ENCODE results near the gene AGMAT. TPM values are rescaled to one million over a fixed set of nuclear protein-coding genes. Genes with fewer than 3 reads are reported as not detected.

Gene AGMAT
- total and polyA plus RNA-seq, 2 of the 13 experiments (the other 11 are each of a cell fraction or from before 2014, with no cell fraction given) = 59.1 to 174 TPM

DNA sequence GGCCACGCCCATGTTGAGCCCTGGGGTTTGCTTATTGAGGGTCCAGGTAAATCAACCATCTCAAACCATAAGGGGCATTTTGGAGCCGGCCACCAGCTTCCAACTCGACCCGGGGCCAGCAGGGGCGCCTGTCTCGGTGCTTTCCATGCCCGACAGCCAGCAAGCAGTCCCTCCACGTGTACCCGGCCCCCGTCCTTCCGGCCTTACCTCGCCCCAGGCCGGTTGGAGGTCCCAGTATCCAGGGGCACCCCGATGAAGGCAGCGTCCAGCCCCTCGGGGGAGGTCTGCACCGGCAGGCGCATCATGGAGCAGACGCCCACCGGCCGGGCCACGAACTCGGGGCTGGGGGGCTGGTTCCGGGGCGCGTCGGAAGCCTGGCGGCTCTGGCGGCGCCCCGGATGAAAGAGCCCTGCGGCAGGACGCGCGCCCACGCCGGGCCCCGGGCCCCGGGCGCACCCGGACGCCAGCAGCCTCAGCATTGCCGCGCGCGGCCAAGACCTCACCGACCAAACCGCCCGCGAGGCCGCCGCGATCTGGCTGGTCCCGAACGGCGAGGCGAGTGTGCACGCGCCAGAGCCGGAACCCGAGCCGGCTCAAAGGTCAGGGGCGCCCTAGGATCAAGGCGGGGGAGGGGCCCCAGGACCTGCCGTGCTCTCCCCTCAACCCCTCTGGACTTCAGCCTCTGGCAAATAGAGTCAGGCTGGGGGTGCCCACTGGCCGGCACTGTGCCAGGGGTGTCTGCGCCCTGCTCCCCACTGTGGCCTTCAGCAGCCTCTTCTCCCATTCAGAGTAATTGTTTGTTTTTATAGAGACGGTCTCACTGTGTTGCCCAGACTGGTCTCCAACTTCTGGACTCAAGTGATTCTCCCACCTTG lies at the start of gene AGMAT (continued):
- TF ChIP-seq TBP (CRISPR knock-in tag; IDR thresholded peaks at IDR 0.05) (no peak), ZNF563 (CRISPR knock-in tag; IDR thresholded peaks at IDR 0.05) (peak; percentile 96), ZEB1 (IDR thresholded peaks at IDR 0.05; ENCODE audit: insufficient replicate concordance, low read depth) (no peak), REL (CRISPR knock-in tag; conservative IDR thresholded peaks at IDR 0.05) (no peak), MLLT10 (CRISPR knock-in tag; IDR thresholded peaks at IDR 0.05) (no peak), GPN1 (CRISPR knock-in tag; IDR thresholded peaks at IDR 0.05; ENCODE audit: borderline replicate concordance) (no peak), NFKB2 (CRISPR knock-in tag; IDR thresholded peaks at IDR 0.05; ENCODE audit: borderline replicate concordance) (peak; percentile 63), HNRNPUL1 (IDR thresholded peaks at IDR 0.05; ENCODE audit: low read depth, low read length) (no peak), ZNF326 (CRISPR knock-in tag; IDR thresholded peaks at IDR 0.05; ENCODE audit: borderline replicate concordance) (no peak), KAT7 (CRISPR knock-in tag; IDR thresholded peaks at IDR 0.05; ENCODE audit: borderline replicate concordance) (no peak), HOXD1 (CRISPR knock-in tag; IDR thresholded peaks at IDR 0.05) (peak; percentile 66), POLR2G (IDR thresholded peaks at IDR 0.05; ENCODE audit: low read depth, low read length) (peak; percentile 98), RBAK (CRISPR knock-in tag; IDR thresholded peaks at IDR 0.05) (no peak), ZNF136 (CRISPR knock-in tag; IDR thresholded peaks at IDR 0.05; ENCODE audit: low read depth) (no peak), POLR2AphosphoS2 (IDR thresholded peaks at IDR 0.05; ENCODE audit: low read depth, low read length) (no peak; the same call in 1 of the 2 replicates), ZNF556 (CRISPR knock-in tag; IDR thresholded peaks at IDR 0.05; ENCODE audit: borderline replicate concordance) (peak; percentile 95; the same call in 1 of the 2 replicates), HHEX (CRISPR knock-in tag; IDR thresholded peaks at IDR 0.05) (no peak), MEIS2 (CRISPR knock-in tag; IDR thresholded peaks at IDR 0.05) (peak; percentile 87), KLF15 (CRISPR knock-in tag; IDR thresholded peaks at IDR 0.05; ENCODE audit: borderline replicate concordance) (no peak; the same call in none of the 2 replicates)
- TF ChIP-seq, protein P1, sequence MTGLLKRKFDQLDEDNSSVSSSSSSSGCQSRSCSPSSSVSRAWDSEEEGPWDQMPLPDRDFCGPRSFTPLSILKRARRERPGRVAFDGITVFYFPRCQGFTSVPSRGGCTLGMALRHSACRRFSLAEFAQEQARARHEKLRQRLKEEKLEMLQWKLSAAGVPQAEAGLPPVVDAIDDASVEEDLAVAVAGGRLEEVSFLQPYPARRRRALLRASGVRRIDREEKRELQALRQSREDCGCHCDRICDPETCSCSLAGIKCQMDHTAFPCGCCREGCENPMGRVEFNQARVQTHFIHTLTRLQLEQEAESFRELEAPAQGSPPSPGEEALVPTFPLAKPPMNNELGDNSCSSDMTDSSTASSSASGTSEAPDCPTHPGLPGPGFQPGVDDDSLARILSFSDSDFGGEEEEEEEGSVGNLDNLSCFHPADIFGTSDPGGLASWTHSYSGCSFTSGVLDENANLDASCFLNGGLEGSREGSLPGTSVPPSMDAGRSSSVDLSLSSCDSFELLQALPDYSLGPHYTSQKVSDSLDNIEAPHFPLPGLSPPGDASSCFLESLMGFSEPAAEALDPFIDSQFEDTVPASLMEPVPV (CRISPR knock-in tag; IDR thresholded peaks at IDR 0.05) = no peak; the same call in 1 of the 2 replicates
- TF ChIP-seq, protein P2, sequence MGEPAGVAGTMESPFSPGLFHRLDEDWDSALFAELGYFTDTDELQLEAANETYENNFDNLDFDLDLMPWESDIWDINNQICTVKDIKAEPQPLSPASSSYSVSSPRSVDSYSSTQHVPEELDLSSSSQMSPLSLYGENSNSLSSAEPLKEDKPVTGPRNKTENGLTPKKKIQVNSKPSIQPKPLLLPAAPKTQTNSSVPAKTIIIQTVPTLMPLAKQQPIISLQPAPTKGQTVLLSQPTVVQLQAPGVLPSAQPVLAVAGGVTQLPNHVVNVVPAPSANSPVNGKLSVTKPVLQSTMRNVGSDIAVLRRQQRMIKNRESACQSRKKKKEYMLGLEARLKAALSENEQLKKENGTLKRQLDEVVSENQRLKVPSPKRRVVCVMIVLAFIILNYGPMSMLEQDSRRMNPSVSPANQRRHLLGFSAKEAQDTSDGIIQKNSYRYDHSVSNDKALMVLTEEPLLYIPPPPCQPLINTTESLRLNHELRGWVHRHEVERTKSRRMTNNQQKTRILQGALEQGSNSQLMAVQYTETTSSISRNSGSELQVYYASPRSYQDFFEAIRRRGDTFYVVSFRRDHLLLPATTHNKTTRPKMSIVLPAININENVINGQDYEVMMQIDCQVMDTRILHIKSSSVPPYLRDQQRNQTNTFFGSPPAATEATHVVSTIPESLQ (CRISPR knock-in tag; conservative IDR thresholded peaks at IDR 0.05) = no peak
- TF ChIP-seq, protein P3, sequence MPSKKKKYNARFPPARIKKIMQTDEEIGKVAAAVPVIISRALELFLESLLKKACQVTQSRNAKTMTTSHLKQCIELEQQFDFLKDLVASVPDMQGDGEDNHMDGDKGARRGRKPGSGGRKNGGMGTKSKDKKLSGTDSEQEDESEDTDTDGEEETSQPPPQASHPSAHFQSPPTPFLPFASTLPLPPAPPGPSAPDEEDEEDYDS (CRISPR knock-in tag; IDR thresholded peaks at IDR 0.05) = peak; percentile 78
- TF ChIP-seq, protein P4, sequence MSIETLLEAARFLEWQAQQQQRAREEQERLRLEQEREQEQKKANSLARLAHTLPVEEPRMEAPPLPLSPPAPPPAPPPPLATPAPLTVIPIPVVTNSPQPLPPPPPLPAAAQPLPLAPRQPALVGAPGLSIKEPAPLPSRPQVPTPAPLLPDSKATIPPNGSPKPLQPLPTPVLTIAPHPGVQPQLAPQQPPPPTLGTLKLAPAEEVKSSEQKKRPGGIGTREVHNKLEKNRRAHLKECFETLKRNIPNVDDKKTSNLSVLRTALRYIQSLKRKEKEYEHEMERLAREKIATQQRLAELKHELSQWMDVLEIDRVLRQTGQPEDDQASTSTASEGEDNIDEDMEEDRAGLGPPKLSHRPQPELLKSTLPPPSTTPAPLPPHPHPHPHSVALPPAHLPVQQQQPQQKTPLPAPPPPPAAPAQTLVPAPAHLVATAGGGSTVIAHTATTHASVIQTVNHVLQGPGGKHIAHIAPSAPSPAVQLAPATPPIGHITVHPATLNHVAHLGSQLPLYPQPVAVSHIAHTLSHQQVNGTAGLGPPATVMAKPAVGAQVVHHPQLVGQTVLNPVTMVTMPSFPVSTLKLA (IDR thresholded peaks at IDR 0.05) = peak; percentile 70
- TF ChIP-seq, protein P5, sequence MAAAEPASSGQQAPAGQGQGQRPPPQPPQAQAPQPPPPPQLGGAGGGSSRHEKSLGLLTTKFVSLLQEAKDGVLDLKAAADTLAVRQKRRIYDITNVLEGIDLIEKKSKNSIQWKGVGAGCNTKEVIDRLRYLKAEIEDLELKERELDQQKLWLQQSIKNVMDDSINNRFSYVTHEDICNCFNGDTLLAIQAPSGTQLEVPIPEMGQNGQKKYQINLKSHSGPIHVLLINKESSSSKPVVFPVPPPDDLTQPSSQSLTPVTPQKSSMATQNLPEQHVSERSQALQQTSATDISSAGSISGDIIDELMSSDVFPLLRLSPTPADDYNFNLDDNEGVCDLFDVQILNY (CRISPR knock-in tag; conservative IDR thresholded peaks at IDR 0.05) = no peak
